DND-41 (cell line): ENCODE data around the gene MEX3C.

Experiments used
- EZH2 ChIP-seq: IDR thresholded peaks from 3 replicates; pipeline ENCODE4 v1.6.1; 2012; ENCODE audit warnings: borderline replicate concordance, low read depth, mild to moderate bottlenecking, moderate library complexity, low read length, inconsistent platforms; ENCODE audit not compliant: severe bottlenecking
- TF ChIP-seq, protein P1 (sequence below): IDR thresholded peaks from 2 replicates; pipeline ENCODE4 v1.5.1; 2012; ENCODE audit warnings: borderline replicate concordance, low read length, moderate library complexity, mild to moderate bottlenecking; ENCODE audit not compliant: poor library complexity, severe bottlenecking; ENCODE audit errors: extremely low read depth

DNA sequence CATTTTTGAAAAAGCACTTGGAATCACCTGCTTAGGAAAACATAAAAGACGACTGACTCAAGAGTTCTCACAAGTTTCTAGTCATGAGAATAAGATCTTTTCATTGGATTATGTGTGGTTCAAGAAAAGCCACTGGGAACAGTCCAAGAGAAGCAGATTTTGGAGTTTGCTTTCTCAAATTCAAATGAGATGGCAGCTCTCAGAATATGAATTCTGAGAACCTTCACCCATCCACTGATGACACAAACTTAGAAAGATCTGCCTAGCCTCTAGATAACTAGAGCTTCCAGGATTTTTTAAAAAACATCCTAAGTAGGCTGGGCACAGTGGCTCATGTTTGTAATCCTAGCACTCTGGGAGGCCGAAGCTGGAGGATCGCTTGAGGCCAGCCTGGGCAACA, 26.8 kb downstream of the MEX3C start:
- TF ChIP-seq, protein P1, sequence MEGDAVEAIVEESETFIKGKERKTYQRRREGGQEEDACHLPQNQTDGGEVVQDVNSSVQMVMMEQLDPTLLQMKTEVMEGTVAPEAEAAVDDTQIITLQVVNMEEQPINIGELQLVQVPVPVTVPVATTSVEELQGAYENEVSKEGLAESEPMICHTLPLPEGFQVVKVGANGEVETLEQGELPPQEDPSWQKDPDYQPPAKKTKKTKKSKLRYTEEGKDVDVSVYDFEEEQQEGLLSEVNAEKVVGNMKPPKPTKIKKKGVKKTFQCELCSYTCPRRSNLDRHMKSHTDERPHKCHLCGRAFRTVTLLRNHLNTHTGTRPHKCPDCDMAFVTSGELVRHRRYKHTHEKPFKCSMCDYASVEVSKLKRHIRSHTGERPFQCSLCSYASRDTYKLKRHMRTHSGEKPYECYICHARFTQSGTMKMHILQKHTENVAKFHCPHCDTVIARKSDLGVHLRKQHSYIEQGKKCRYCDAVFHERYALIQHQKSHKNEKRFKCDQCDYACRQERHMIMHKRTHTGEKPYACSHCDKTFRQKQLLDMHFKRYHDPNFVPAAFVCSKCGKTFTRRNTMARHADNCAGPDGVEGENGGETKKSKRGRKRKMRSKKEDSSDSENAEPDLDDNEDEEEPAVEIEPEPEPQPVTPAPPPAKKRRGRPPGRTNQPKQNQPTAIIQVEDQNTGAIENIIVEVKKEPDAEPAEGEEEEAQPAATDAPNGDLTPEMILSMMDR: no peak
- TF ChIP-seq EZH2: no peak
